CD4-positive, alpha-beta T cell treated with Interleukin-21 for 1 hour (primary cell): ENCODE data around the gene GSTA5.
"Not testable (repeated sequence)": the region's sequence is repeated elsewhere in the genome, so short reads cannot be mapped to it uniquely, and the experiment has no call there.

Experiments
- DNase-seq: peaks from one replicate; pipeline ENCODE4 v3.0.0-alpha.2; 2020

The GSTA5 gene

DNA sequence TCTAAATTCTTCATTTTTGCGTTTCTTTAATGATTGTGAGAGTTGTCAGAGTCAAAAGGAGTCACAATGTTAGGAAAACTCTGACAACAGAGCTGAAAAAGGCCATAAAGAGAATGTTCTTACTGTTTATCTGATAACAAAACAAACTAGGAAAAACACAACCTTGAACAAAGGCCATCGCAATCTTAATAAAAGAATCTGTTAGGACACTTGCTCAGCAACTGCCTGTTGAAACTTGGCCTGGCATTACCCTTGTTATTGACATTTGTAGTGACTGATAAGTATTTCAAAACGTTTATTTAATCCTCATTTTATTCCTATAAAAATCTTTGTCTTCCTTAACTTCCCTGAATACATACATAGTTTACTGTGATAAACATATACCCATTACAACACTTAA, 52.7 kb downstream of the GSTA5 start:
- DNase-seq = no peak

DNA sequence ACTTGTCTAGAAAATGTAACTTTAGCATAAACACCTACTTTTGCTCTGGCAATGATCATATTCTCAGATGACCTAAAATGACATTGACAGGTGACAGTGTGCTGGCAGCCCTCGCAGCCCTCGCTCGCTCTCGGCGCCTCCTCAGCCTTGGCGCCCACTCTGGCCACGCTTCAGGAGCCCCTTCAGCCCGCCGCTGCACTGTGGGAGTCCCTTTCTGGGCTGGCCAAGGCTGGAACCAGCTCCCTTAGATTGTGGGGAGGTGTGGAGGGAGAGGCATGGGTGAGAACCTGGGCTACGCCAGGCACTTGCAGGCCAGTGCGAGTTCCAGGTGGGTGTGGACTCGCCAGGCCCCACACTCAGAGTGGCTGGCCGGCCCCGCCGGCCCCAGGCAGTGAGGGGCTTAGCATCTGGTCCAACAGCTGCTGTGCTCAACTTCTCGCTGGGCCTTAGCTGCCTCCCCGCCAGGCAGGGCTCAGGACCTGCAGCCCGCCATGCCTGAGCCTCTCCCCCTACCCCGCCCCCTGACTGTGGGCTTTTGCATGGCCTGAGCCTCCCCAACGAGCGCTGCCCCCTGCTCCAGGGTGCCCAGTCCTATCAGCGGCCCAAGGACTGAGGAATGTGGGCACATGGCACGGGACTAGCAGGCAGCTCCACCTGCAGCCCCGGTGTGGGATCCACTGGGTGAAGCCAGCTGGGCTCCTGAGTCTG, 54.2 kb downstream of the GSTA5 start:
- no peak for DNase-seq

DNA sequence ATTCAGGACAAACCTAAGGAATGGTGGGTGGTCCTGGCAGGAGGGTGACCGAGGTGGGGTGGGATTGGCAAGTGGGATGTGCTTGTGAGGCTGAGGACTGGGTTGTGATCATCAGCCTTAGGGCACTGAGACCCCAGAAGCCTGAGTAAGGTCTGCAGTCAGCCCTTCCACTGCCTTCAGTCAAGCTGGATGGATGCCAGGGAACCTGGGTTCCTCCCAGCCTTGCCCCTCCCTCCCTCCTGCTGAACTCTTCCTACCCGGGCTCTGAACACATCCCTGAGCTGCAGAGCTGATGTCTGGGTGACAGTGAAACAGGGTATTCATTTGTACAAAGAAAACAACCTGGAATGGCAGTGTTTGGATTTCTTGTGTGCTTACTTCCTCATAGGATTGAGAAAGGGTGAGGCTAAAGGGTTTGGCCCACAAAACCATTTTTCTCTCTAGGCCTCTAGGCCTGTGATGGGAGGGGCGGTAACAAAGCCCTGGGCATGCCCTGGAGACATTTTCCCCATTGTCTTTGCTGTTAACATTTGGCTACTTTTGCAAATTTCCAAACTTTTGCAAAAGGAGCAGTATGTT, 57.8 kb downstream of the GSTA5 start:
- DNase-seq = not testable (repeated sequence)

DNA sequence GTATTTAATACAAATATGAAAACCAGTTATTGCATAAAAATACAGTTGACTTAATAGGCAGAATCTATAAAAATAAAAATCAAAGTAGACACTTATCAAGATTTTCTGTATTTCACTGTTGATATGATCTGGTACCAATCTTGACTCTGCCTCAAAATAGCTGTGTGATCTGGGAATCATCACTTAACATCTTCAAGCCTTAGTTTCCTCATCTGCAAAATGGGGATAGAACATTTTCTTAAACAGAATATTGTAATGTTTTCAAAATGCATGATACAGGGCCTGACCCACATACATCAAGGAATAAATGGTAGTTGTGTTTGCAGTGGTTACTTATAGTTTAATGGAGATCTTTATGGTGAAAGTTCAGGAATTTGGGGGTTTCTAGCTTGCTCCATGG, 58.4 kb downstream of the GSTA5 start:
- DNase-seq = not testable (repeated sequence)
